Endothelial cell of umbilical vein (primary cell): Measurements from ENCODE around the gene GNB5. TPM values are rescaled to one million over a fixed set of nuclear protein-coding genes. Genes with fewer than 3 reads are reported as not detected.

Source experiments
- BruUV-seq: library from RNA; stranded (reverse); fragments of 400-500 nt; replicated peaks from 2 replicates; lab custom pipeline; 2021; lab: Mats Ljungman, UMichigan
- CTCF ChIA-PET: fragments of 300-600, 350-600 bp; sonication (Branson Sonifier 250); formaldehyde crosslinking; loops from one replicate; lab custom pipeline; 2021; ENCODE audit warnings: antibody characterized with exemption, inconsistent platforms; lab: Charles Lee
- POLR2A ChIA-PET: fragments of 300-600, 350-600 bp; sonication (Branson Sonifier 250); formaldehyde crosslinking; loops from one replicate; lab custom pipeline; 2021; ENCODE audit warnings: antibody characterized with exemption, inconsistent platforms; lab: Charles Lee
- DNase-seq: peaks from one replicate; pipeline ENCODE4 v3.0.0-alpha.2; 2011; ENCODE audit warnings: low read depth, low spot score
- FAIRE-seq: peaks from 2 replicates; lab custom pipeline; 2011; peaks lifted over from hg19 to GRCh38; lab: Jason Lieb, UNC
- H2AFZ ChIP-seq: 2 replicates; pipeline ENCODE4 v1.6.0; 2012; ENCODE audit warnings: low read depth, low read length, control low read depth, inconsistent platforms
- H3K27ac ChIP-seq: 2 replicates; pipeline ENCODE4 v1.5.1; 2011; ENCODE audit warnings: low read depth, mild to moderate bottlenecking, control low read depth, low read length, moderate library complexity; ENCODE audit not compliant: insufficient read depth
- H3K27me3 ChIP-seq, 2 experiments: 2 replicates each; pipeline versions ENCODE4 v1.6.0 to v1.6.1; 2011; ENCODE audit warnings: low read length in 2 of 2, mixed read lengths in 1 of 2; ENCODE audit not compliant: control insufficient read depth in 2 of 2, insufficient read depth in 2 of 2
- H3K36me3 ChIP-seq, 2 experiments: 2 replicates in 1 of 2; 3 replicates in 1 of 2; pipeline ENCODE4 v1.5.1; 2011; ENCODE audit warnings: low read length in 2 of 2, mild to moderate bottlenecking in 1 of 2, moderate library complexity in 1 of 2; ENCODE audit not compliant: control insufficient read depth in 2 of 2, insufficient read depth in 2 of 2; ENCODE audit errors: extremely low read depth in 1 of 2
- H3K4me1 ChIP-seq: 3 replicates; pipeline ENCODE4 v1.5.1; 2011; ENCODE audit warnings: mild to moderate bottlenecking, low read length; ENCODE audit not compliant: control insufficient read depth, insufficient read depth; ENCODE audit errors: extremely low read depth
- H3K4me2 ChIP-seq: 2 replicates; pipeline ENCODE4 v1.6.1; 2011; ENCODE audit warnings: low read length, control low read depth, mixed read lengths; ENCODE audit not compliant: insufficient read depth
- H3K4me3 ChIP-seq, 3 experiments: fragments of 200-600 bp in 1 of 3; sonication (generic), shearing (Covaris generic) in 1 of 3; replicated peaks in 1 of 3; 2 replicates each; pipeline ENCODE4 v1.5.1; 2011 to 2016; ENCODE audit warnings: control low read depth in 3 of 3, low read length in 3 of 3, mild to moderate bottlenecking in 2 of 3, inconsistent platforms in 1 of 3, low read depth in 1 of 3, moderate library complexity in 1 of 3; ENCODE audit not compliant: insufficient read depth in 1 of 3
- H3K79me2 ChIP-seq: 2 replicates; pipeline ENCODE4 v1.6.0; 2012; ENCODE audit warnings: low read length, inconsistent platforms; ENCODE audit not compliant: control insufficient read depth, insufficient read depth
- H3K9ac ChIP-seq: replicated peaks from 2 replicates; pipeline ENCODE3; 2011; ENCODE audit warnings: low read length, control low read depth; ENCODE audit not compliant: insufficient read depth; ENCODE audit errors: extremely low read depth
- H3K9me1 ChIP-seq: replicated peaks from 3 replicates; pipeline ENCODE4 v1.6.0; 2011; ENCODE audit warnings: mild to moderate bottlenecking, low read length; ENCODE audit not compliant: control insufficient read depth, insufficient read depth; ENCODE audit errors: extremely low read depth
- H3K9me3 ChIP-seq: replicated peaks from 2 replicates; pipeline ENCODE4 v1.5.1; 2012; ENCODE audit warnings: low read length, inconsistent platforms; ENCODE audit not compliant: control insufficient read depth, insufficient read depth
- H4K20me1 ChIP-seq: replicated peaks from 2 replicates; pipeline ENCODE3; 2011; ENCODE audit warnings: mild to moderate bottlenecking, low read length; ENCODE audit not compliant: control insufficient read depth, insufficient read depth; ENCODE audit errors: extremely low read depth
- CTCF ChIP-seq, 2 donors: IDR thresholded peaks; 1 replicate in 1 of 2; 2 replicates in 1 of 2; pipeline ENCODE4 v1.5.1; 2011; ENCODE audit warnings: low read length in 2 of 2, mild to moderate bottlenecking in 2 of 2, moderate library complexity in 2 of 2, control low read depth in 1 of 2, inconsistent platforms in 1 of 2, low read depth in 1 of 2; ENCODE audit not compliant: insufficient read depth in 1 of 2; ENCODE audit errors: extremely low read depth in 1 of 2
- EZH2 ChIP-seq: IDR thresholded peaks from 2 replicates; pipeline ENCODE4 v1.6.1; 2012; ENCODE audit warnings: borderline replicate concordance, low read depth, mild to moderate bottlenecking, moderate library complexity, low read length, inconsistent platforms; ENCODE audit not compliant: severe bottlenecking
- FOS ChIP-seq: IDR thresholded peaks from 2 replicates; pipeline ENCODE4 v1.6.1; 2011; ENCODE audit warnings: mild to moderate bottlenecking, low read length, moderate library complexity, borderline replicate concordance; ENCODE audit not compliant: insufficient read depth
- GATA2 ChIP-seq: IDR thresholded peaks from 2 replicates; pipeline ENCODE4 v1.7.0; 2011; ENCODE audit warnings: low read depth, mild to moderate bottlenecking, moderate library complexity, mixed read lengths, low read length; ENCODE audit not compliant: insufficient read length, insufficient read depth
- JUN ChIP-seq: IDR thresholded peaks from 2 replicates; pipeline ENCODE4 v1.6.1; 2011; ENCODE audit warnings: borderline replicate concordance, low read depth; ENCODE audit not compliant: insufficient read length, insufficient read depth
- MAX ChIP-seq: IDR thresholded peaks from 2 replicates; pipeline ENCODE4 v1.6.1; 2011; ENCODE audit not compliant: insufficient read depth, insufficient read length
- MYC ChIP-seq: IDR thresholded peaks from one replicate; pipeline ENCODE4 v1.6.1; 2011; ENCODE audit warnings: mild to moderate bottlenecking, low read depth, low read length
- POLR2A ChIP-seq: IDR thresholded peaks from 2 replicates; pipeline ENCODE4 v1.6.1; 2012; ENCODE audit warnings: low read depth, mild to moderate bottlenecking, control low read depth, low read length
- POLR2AphosphoS5 ChIP-seq: IDR thresholded peaks from 2 replicates; pipeline ENCODE4 v1.6.1; 2012; ENCODE audit warnings: low read depth, mild to moderate bottlenecking, control low read depth, low read length, moderate library complexity; ENCODE audit not compliant: insufficient read depth
- dilution Hi-C: fragments of 300-500 bp; cut with MboI; formaldehyde crosslinking; loops from one replicate; pipeline ENCODE4 v1.15.0; 2019; ENCODE audit warnings: low sequenced_read_pairs; ENCODE audit not compliant: extremely low pct_ligation_motif_present
- intact Hi-C: fragments of 100-400 bp; cut with micrococcal nuclease; formaldehyde crosslinking; loops from one replicate; pipeline ENCODE4 v1.10.0; 2022
- polyA plus RNA-seq, 4 experiments: library from polyadenylated mRNA; depleted of rRNA in 3 of 4; stranded (reverse) in 3 of 4; unstranded in 1 of 4; fragments of >200 nt; gene quantifications; 2 replicates each; pipeline versions ENCODE4 v1.2.1 to v1.2.3, GENCODE V29; 2011 to 2012; ENCODE audit warnings: missing spikeins in 1 of 4
- total RNA-seq: library from RNA; stranded (reverse); gene quantifications from 2 replicates; pipeline ENCODE4 v1.2.3, GENCODE V29; 2021

GNB5 gene
- total and polyA plus RNA-seq, 2 donors (not counting 3 experiments of a cell fraction or from before 2014, with no cell fraction given): 15.6 to 16.8 TPM

GRCh38 chr15:52161406-52161966 is 29.7 kb downstream of the GNB5 start:
- ChIA-PET POLR2A (no interaction called here), CTCF (interaction anchor here (0.6 to 1.5 kb wide), 5 partner anchors 10 to 574 kb away, joined by 3 to 5 read pairs (median 3); no protein-coding TSS in a partner anchor)
- Histone ChIP-seq H3K4me3 (no peak overlapping the region), H3K9me3 (no peaks in the 10 kb centered on the region), H3K4me2 (no peak overlapping the region), H4K20me1 (no peaks in the 10 kb centered on the region), H3K27me3 (no peaks in the 10 kb centered on the region), H3K36me3 (no peaks in the 10 kb centered on the region), H3K4me1 (no peaks in the 10 kb centered on the region), H3K79me2 (no peaks in the 10 kb centered on the region), H2AFZ (no peak overlapping the region), H3K9ac (no peak overlapping the region), H3K27ac (no peak overlapping the region), H3K9me1 (no peaks in the 10 kb centered on the region)
- intact Hi-C loops: no loop called here
- no TSS peak for BruUV-seq
- FAIRE-seq: no peak
- TF ChIP-seq MYC (no peak), GATA2 (no peak), POLR2AphosphoS5 (no peak), EZH2 (no peak), CTCF (IDR thresholded peaks at IDR 0.05; ENCODE audit: extremely low read depth in 1 of 2, insufficient read depth in 1 of 2, low read depth in 1 of 2, low read length in 2 of 2) (no peak), POLR2A (no peak), MAX (no peak), JUN (no peak), FOS (no peak)
- dilution Hi-C loops: no loop called here
- no peak for DNase-seq
